ENCODE measurements around the gene BABAM2.
"Not testable (repeated sequence)": the region's sequence is repeated elsewhere in the genome, so short reads cannot be mapped to it uniquely, and the experiment has no call there.

Gene BABAM2

DNA sequence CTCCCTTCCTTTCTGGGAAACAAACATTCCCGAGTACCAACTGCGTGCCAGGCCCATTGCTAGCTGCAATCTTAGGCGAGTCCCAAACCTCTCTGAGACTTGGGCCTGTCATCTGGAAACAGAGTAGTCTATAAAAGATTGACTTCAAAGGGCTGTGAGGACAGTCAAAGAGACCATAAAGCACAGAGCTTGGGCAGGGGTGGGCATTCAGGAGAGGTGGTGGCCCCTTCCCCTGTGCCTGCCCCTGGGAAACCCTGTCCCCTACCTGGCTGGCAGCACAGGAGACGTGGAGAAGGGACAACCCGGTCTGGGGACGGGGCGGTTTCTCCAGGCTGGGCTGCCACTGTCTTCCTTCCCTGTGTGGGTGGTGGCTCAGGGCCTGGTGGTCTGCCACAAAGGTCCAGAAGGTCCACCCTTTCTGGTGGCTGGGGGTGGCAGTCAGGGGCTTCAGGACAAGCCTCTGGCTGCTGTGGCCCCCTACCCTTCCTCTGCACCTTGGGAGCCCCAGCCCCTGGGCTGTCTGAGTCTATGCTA lies 468.2 kb downstream of the BABAM2 start:
- DNase-seq (ENCODE audit: low read depth in 2 of 2): no peak

DNA sequence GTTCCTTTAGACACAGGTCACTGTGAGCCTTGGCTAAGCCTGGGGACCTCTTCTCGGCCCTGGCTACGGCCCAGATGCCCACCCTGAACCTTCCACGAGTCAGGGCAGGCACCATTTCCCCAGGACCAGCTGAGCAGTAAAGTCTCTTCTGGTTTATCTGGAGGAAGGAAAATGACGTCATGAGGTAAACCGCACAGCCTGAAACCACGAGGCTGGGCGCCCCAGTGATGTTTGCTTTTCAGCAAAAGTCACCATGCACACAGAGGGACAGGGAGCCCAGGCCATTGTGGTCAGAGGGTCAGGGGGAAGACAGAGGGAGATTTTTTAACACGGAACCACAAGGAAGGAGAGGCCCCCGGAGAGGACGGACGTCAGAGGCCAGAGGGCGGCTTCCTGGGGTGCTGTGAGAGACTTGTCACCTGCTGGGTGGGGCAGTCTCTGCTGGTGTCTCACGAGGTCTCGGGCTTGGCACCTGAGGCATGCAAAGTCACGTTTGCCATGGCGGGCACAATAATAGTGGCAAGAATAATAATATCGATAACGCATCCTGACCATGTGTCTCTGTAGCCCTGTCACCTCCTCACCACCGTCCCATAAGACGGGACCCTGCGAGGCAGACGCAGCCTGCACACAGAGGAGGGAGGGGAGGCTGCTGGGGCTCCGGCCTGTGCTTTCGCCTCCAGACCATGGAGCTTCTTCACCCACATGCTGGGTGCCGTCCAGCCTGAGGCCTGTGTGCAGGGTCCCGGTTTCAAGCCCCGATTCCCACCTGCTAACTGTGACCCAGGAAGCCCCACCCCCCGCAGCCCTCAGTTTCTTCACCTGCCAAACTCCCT lies 468.9 kb downstream of the BABAM2 start:
- DNase-seq (ENCODE audit: low read depth in 2 of 2): no peak

DNA sequence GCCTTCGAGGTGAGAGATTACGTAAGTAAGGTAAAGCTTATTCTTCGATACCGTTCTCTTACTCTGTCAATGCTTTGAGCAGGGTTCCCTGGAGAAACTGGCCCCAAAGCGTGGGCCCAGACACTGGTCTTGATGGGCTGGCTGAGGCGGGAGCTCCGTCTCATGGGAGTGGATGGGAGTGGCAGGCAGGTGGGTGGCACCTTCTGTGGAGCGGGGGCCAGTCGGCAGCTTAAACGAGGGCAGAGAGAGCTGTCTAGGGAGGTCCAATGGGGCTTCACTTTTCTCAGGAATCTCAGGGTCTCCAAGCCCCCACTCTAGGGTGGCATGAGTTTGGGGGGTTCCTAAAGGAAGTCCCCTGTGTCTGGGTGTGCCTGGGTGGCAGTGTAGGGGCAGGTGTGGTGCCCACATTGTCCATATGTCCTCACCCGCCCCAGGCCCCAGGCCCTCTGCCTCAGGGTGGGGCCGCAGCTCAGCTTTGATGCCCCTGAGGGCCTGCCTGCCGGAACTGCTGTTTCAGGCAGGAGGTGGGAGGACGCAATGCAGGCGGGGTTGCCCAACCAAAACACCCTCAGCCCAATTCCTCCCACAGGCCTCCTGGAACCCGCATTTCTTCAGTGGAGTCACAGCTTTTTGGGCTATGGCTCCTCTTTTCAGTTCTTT lies 469.7 kb downstream of the BABAM2 start:
- DNase-seq (ENCODE audit: low read depth in 2 of 2): no peak

DNA sequence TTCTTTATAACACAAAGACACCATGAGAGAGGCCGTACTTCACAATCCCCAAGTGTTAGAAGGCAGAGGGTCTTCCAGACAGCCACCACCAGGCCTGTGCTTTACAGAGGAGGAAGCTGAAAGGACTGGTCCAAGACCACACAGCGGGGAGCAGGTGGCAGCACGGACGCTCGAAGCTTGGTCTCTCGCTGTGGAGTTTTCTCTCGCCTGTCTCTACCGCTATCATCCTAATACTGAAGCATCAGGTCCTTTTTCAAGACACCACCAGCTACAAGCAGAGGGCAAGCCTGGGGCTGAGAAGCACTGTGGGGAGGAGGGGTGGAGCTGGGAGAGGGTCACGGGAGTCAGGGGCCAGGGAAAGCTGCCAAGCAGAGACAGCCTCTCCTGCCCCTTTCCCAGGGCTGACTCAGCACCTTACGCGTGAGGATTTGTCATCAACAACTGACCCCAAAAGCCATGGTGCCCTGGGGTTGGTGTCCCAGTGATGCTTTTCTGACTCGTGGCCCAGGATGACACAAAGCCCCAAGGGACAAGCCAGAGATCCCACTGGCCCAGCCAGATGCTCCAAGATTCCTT lies 470.3 kb downstream of the BABAM2 start:
- DNase-seq (ENCODE audit: low read depth in 2 of 2): no peak

DNA sequence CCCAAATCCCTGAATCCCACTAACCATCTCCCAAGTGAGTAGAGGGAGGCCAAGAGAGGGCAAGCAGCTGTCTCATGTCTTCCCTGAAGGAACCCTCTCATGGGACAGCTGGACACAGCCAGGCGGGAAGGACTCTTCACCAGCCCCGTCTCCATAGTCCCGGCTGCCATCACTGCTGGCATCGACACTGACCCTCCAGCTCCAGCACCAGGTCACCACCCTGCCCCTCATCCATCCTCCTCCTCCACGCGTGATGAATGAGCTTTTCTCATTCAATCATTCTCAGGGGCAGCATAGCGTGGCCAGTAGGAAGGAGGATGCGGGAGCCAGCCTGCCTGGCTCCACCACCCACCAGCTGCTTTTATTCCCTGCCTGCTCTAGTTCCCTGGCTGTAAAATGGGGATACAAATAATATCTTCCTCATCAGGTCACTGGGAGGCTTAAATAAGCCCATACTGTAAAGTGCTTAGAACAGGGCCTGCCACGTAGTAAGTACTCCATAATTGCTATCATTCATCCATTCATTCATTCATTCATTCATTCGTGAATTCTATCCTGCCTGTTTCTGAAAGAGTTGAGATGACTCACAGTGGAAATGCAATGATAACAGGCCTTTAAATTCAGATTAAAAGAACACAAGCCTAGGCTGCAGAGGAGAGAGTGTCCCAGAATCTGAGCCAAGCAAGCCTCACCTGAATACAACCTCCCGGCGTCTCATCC lies 471.6 kb downstream of the BABAM2 start:
- no peak for DNase-seq (ENCODE audit: low read depth in 2 of 2)

DNA sequence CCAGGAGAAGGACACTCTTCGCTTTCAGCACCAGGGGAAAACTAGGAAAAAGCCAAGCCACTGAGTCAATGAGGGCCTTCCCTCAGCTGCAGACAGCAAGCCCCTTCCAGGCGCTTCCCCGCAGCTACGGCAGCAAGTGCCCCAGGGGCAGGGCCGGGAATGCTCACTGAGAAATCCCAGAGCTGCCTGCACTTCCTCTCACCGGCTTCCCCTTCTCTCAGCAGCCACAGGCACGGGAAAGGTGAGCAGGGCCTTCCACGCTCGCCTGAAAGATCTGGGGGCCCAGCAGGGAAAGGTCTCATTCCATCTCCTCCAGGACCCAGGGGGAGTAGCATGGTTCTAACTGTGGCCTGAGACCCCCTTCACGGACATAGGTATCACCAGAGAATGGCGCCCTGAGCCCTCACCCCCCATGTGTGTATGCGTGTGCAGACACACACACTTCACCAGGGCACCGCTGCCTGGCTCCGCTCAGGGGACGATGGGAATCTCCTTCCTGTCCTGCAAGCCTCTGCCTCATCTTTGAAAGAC lies 472.5 kb downstream of the BABAM2 start:
- no peak for DNase-seq (ENCODE audit: low read depth in 2 of 2)

DNA sequence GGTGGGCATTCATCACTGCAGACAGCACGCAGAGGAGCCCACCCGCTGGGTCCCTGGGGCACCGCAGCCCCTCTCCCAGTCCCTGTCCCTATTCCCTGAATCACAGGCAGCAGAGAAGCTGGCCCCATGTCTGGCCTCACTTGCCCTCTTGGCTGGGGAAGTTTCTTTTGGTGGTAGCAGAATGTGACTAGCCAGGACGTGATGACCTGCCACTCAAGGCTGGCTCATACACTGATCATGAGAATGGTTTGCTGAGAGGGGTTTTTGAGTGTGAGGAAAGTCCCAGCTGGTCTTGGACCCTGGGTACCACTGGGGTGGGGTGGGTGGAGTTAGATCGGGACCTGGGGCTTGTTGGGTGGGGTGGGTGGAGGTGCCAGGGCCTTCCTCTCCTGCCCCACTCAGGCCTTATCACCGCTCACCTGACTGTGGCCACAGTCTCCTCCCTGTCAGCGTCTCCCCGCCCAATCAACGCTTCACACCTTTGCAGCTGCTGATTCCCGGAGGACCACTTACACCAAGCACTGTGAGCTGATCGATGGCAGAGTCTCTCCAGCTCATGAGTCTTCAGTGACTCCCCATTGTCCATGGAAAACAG lies 473.3 kb downstream of the BABAM2 start:
- no peak for DNase-seq (ENCODE audit: low read depth in 2 of 2)

DNA sequence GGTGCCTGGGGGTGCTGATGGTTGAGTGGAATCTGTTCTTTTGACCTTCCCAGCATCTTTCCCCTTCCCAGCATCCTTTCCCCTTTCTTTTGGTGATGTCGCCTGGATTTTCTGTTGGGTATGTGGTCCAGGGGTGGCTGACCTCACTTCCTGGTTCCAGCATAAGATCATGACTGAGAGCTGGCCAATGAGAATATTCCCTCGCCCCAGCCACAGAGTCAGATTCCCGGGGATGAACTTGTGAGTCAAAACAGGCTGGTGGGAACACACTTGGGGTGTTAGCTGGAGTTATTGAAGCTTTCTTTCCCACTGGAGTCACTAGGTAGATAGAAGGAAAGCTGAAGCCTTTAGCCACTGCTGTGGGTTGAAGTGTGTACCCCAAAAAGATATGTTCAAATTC lies 474.1 kb downstream of the BABAM2 start:
- no peak for DNase-seq (ENCODE audit: low read depth in 2 of 2)

DNA sequence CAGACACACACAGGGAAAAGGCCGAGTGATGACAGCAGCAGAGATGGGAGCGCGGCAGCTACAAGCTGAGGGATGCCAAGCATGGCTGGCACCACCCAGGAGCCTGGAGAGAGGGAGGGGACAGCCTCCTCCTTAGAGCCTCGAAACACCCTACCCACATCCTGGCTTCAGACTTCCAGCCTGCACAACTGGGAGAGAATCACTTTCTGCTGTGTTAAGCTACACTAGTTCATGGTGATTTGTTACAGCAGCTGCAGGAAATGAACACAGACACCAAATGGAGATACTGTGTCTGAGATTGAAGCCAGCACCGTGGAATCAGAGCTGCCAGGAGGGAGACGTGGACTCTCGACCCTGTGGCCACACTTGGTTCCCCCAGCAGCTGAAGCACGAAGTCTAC lies 474.6 kb downstream of the BABAM2 start:
- no peak for DNase-seq (ENCODE audit: low read depth in 2 of 2)

DNA sequence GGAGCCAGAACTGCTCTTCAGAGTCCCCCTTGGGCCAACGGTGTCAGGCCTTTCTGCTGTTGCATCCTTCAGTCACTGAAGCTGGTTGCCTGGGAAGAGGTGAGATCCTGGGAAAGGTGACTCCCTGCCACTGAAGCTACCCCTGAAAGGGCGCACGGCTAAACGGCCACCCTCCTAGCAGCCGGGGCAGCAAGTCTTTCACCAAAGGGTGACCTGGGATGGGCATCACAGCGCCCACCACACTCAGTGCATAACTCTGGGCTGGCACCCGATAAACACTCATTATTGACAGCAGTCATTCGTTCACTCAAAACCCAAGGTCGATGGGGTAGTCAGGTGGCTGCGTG lies 475.6 kb downstream of the BABAM2 start:
- no peak for DNase-seq (ENCODE audit: low read depth in 2 of 2)

DNA sequence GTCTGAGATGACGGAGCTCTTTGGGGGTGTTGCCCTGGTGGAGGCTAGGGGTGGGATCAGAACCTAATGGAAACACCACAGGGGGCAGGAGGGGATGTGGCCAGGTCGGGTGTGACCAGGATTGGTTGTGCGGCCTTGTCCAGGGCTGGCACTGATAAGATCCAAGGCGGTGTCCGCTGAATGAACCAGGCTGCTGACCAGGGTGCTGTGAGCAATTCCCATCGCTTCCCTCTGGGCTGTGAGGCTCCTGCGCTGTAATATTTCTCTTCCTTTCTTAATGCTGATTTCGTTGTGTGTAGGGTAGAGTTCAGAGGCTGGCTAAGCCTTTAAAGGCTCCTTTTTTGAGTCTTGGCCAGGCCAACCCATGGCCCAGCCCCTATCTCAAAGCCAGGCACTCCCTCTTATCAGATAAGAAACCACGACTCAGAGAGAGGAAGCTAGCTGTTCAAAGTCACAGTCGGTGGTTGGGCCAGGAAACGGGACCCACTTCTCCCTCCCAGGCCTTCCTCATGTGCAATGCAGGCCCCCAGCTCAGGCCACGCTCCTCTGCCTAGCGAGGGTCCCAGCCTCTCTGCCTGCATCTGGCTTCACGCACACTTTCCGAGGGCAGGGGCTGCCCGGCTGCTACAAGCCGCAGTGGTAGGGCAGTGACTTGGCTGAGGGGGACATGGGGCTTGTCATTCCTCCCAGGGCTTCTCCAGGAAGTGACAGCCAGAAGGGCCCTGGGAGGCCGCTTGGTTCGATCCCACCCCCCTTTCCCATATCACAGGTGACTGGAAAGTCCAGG lies 476.2 kb downstream of the BABAM2 start:
- no peak for DNase-seq (ENCODE audit: low read depth in 2 of 2)

DNA sequence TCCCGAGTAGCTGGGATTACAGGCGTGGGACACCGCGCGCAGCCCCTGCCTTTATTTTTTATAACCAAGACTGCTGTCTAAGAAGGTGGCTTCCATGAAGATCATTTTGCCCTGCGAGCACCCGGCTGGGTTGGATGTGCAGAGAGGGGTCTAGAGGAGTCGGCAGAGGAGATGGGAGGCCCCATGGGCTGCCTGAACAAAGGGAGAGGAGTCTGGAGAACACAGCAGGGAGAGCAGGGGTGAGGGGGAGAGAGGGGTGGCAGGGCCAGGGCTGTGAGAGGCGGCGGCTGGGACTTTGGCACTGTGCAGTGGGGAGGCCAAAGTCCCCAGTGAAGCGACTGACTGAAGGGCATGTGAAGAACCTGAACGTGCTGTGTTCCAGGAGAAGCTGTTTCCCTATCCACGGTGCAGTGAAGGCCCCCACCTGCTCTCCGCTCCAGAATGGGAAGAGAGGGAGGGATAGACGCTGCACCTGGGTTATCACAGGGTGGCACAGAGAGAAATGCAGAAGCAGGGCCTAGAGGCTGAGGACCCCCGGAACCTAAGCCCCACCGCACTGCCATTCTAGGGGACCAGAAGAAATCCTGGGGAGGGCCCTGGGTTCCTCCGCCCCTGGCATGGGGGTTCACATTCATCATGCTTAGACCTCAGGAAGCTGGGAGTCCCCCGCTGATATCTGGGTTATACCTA lies 477.3 kb downstream of the BABAM2 start:
- DNase-seq (ENCODE audit: low read depth in 2 of 2): no peak

DNA sequence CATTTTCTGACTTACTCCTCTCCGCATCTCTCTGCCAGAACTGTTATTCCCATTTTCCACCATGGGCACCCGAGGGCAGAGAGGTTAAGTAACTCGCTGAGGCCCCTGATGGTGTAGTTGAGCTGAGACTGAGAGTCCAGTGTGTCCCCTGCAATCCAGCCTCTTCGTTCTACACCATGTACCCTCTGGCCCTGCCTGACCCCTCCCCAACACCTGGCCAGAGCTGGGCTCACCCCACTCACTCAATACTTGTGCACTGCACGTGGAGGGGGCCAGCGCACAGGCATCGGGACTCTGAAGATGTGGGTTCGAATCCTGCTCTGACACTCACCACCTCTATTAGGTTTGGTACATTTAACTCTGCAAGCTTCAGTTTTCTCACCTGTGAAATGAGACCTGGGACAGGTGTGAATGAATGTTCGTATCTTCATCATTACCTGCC lies 477.8 kb downstream of the BABAM2 start:
- DNase-seq (ENCODE audit: low read depth in 2 of 2): no peak

DNA sequence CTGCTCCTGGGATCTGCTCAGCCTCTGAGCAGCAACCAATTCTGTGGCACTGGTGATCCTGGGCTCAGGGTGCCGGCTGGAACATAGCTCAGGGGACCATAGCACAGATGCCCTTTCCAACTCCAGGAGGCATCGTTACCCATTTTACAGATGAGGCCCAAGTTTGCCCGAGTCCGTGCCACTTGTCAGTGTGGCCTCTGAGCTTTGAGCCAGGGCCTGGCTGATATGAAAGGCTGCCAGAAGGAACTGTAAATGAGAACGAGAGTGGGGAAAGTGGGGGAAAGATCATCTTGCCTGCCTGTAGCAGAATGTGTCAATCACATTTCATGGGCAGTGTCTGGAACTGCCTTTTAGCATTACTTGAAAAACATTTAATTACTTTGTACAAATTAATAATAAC lies 478.8 kb downstream of the BABAM2 start:
- no peak for DNase-seq (ENCODE audit: low read depth in 2 of 2)

DNA sequence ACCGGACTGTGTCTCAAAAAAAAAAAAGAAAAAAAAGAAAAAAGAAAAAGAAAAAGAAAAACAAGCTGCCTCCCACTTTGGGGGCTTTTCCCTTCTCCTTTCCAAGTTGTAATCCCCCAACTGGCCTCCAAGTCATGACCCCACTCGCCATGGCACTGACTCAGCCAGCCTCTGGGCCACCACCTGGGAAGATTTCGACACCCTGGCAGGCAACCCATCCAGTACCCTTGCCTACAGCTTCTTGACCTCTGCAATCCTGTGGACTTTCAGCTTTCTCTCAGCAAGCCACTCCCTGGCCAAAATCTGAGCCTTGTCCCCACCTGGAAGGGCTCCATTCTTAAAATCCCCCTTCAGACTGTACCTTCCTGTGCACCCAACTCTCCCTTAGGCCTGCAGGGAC lies 479.8 kb downstream of the BABAM2 start:
- DNase-seq (ENCODE audit: low read depth in 2 of 2): no peak

DNA sequence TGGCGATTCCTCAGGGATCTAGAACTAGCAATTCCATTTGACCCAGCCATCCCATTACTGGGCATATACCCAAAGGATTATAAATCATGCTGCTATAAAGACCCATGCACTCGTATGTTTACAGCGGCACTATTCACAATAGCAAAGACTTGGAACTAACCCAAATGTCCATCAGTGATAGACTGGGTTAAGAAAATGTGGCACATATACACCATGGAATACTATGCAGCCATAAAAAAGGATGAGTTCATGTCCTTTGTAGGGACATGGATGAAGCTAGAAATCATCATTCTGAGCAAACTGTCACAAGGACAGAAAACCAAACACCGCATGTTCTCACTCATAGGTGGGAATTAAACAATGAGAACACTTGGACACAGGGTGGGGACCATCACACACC lies 481.2 kb downstream of the BABAM2 start:
- not testable (repeated sequence) for DNase-seq (ENCODE audit: low read depth in 2 of 2)

DNA sequence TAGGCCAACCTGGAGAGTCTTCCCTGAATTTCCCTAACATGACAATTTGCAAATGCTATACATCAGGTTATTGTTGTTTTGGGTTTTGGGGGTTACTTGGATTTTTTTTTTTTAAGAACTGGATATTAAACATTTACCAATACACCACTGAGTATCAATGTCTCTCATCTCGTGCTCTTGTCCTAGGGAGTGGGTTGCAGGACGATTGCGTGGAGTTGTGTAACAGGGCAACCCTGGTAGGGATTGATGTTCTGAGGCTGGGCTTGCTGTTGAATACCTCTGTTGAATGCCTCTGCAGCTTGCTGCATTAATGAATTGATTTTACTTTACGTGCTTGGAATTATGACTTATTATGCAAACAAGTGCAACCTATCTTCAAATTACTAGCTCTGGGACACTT lies 483.3 kb downstream of the BABAM2 start:
- no peak for DNase-seq (ENCODE audit: low read depth in 2 of 2)

DNA sequence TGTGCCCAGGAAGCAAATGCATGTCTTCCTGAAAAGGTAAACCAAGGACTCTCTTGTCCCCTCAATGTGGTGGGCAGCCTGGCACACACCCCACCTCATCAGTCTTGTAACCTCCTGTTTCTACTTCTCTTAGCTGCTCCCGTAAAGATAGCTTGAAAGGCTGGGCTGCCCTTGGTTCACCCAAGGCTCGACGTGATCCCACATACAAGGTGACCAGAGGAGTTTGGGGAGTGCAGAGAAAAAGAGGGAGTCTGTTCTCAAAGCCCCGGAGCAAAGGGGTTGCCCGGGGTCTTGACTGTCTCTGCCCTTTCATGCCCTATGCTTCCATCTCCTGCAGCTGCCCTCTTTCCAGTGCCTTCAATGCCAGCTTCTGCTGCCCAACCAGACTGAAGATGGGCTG lies 483.8 kb downstream of the BABAM2 start:
- DNase-seq (ENCODE audit: low read depth in 2 of 2): no peak

DNA sequence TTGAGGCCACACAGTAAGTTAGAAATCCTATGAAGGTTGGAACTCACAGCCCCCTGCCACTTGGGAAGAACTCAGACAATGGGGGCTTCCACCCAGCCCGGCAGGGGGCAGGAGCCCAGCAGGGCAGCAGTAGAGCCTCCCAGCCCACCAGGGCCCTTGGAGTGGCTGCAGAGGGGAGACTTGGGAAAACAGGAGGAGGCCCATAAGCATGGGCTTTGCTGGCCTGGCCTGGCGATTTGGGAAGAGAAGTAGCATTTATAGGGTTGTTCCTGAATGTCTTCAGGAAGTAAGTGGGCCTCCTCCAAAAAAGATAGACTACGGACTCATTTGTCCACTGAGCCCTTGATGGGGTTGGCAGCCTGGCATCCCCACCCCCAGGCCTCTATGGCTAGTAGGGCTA lies 484.7 kb downstream of the BABAM2 start:
- no peak for DNase-seq (ENCODE audit: low read depth in 2 of 2)

All from fibroblast of skin of left biceps (primary cell).